ENCODE results near the gene PAX1.

DNA sequence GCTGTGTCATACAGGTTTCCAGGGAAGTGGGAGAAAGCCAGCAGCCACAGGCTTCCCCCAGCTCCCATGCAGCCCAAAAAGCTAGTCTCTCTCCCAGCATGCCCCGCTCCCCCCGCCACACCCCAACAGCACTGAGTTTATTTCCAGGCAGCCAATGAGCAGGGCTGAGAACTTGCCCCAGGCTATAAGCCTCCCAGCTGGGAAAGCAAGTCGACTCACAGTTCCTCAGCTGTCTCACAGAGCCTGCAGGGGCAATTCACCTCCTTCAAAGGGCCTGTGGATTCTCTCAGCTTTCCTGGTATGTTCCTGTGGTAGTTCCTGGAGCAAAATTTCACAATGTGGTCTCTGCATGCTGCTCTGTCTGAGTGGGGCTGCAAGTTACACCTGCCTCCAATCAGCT, 34.2 kb downstream of the PAX1 start:
- no peak for TF ChIP-seq SP1 (IDR thresholded peaks at IDR 0.05)
- TF ChIP-seq SUZ12 (IDR thresholded peaks at IDR 0.05): no peak
- no peak for TF ChIP-seq ELF4 (IDR thresholded peaks at IDR 0.05)

All from HEK293T (cell line).